GM21447 (cell line): ENCODE results near the gene STAG3.
"Not testable (repeated sequence)": the region's sequence is repeated elsewhere in the genome, so short reads cannot be mapped to it uniquely, and the experiment has no call there.

ENCODE experiments used
- ATAC-seq: cut with Tn5 transposase; IDR thresholded peaks from one replicate; pipeline ENCODE4 v1.9.1; 2021; ENCODE audit not compliant: unreplicated experiment

Gene STAG3, protein sequence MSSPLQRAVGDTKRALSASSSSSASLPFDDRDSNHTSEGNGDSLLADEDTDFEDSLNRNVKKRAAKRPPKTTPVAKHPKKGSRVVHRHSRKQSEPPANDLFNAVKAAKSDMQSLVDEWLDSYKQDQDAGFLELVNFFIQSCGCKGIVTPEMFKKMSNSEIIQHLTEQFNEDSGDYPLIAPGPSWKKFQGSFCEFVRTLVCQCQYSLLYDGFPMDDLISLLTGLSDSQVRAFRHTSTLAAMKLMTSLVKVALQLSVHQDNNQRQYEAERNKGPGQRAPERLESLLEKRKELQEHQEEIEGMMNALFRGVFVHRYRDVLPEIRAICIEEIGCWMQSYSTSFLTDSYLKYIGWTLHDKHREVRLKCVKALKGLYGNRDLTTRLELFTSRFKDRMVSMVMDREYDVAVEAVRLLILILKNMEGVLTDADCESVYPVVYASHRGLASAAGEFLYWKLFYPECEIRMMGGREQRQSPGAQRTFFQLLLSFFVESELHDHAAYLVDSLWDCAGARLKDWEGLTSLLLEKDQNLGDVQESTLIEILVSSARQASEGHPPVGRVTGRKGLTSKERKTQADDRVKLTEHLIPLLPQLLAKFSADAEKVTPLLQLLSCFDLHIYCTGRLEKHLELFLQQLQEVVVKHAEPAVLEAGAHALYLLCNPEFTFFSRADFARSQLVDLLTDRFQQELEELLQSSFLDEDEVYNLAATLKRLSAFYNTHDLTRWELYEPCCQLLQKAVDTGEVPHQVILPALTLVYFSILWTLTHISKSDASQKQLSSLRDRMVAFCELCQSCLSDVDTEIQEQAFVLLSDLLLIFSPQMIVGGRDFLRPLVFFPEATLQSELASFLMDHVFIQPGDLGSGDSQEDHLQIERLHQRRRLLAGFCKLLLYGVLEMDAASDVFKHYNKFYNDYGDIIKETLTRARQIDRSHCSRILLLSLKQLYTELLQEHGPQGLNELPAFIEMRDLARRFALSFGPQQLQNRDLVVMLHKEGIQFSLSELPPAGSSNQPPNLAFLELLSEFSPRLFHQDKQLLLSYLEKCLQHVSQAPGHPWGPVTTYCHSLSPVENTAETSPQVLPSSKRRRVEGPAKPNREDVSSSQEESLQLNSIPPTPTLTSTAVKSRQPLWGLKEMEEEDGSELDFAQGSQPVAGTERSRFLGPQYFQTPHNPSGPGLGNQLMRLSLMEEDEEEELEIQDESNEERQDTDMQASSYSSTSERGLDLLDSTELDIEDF

DNA sequence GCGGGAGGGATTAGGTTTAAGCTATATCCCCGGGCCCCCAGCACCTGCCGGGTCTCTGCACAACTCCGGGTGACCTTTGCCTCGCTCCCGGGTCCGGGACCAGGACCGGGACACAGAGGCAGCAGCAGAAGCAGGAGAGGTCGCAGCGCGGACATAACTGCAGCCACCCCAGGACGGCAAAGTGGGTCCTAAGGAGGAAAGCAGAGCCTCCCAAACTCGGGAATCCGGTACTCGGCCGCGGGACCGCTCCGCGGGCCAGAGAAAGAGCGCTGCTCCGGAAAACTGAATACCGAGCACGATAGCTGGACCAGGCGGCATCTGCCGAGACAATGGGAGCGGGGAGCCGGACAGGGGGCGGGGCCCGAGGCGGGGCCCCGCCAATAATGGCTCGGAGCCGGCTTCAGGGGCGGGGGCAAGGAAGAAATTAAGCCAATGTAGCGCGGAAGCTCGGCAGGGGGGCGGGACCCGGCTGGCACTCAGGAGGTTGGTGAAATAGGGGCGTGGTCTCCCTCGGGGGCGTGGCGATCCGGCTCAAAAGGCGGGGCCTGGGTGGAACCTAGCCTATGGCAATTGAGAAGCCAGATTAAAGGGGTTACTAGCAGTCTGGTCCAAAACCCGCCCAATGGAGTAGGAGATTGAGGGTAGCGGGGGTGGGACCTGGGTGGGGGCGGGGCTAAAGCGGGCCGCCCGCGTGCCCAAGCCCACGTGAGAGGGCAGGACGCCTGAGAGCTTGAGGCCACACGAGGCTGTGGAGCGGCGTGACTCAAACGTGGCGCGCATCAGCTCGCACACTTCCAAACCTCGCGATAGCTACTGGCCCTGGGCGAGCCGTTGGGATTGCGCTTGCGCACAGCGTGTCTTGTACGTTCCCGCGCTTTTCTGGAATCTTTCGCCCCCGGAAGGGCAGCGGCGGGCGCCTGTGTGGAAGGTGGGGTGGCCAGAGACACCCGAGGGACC is at the start of gene STAG3, which contains the start of gene GPC2:
Gene STAG3, plus strand, starts transcription at position 874 of the 957 bp plus-strand sequence. CDS start 2,639 bp downstream, outside the sequence.
Gene GPC2, minus strand, starts transcription at position 337 of the 957 bp plus-strand sequence. Its CDS starts 182 bp downstream, at position 155.
- ATAC-seq = peak; percentile 92

DNA sequence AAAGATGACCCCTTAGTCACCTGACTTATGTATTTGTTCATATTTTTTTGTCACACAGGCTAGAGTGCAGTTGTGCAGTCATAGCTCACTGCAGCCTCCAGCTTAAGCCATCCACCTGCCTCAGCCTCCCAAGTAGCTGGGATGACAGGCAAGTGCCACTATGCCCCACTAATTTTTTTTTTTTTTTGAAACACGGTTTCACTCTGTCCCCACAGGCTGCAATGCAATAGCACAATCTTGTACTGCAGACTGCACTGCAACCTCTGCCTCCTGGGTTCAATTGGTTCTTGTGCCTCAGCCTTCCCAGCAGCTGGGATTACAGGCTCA is 49.1 kb upstream of the STAG3 start:
- no peak for ATAC-seq

DNA sequence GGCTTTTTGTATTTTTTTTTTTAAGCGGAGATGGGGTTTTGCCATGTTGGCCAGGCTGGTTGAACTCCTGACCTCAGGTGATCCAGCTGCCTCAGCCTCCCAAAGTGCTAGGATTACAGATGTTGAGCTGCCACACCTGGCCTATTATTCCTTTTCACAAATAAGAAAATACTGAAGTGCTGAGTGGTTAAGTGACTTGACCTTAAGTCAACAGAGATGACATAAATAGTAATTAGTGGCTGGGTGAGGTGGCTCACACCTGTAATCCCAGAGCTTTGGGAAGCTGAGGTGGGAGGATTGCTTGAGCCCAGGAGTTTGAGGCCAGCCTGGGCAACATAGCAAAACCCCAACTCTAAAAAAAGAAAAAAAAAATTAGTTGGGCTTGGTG is 47.5 kb upstream of the STAG3 start:
- ATAC-seq = not testable (repeated sequence)

DNA sequence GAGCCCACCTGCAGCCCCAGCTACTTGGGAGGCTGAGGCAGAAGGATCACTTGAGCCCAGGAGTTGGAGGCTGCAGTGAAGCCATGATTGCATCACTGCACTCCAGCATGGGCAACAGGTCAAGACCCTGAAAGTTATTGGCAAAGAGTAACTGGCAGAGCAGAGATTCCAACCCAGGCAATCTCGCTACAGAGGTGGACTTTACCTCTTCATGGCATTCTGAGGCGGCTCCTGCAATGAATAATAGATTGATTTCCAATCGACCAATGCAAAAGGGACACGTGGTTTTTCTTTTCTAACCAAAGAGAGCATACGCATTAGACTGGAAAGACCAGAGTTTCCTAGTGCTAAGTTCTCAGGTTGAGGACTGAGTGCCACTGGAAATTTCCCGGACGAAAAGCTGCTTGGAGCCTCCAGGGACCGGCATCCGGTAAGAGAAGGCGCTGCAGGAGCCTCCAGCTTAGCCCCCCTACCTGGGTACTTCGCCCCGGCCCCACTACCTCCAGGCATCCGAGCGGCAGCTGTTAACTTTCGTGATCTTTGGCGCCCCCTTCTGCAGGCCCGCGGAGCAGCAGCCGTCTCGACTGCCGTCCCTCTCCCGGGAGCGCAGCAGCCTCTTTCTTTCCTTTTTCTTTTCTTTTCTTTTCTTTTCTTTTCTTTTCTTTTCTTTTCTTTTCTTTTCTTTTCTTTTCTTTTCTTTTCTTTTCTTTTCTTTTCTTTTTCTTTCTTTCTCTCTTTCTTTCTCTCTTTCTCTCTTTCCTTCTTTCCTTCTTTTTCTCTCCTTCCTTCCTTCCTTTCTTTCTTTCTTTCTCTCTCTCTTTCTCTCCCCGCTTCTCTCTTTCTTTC is 46.9 kb upstream of the STAG3 start:
- no peak for ATAC-seq

DNA sequence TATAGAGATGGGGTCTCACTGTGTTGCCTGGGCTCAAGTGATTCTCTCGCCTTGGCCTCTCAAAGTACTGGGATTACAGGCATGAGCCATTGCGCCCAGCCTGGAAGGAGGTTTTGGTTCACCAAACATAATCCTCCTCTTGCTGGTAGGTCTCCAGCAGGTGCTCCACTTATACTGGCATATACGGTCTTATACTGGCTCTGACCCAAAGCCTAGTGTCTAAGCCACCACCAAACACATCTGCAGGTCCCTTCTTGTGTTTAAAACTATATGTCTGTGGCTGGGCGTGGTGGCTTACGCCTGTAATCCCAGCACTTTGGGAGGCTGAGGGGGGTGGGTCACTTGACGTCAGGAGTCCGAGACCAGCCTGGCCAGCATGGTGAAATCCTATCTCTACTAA is 45.6 kb upstream of the STAG3 start:
- ATAC-seq = no peak

DNA sequence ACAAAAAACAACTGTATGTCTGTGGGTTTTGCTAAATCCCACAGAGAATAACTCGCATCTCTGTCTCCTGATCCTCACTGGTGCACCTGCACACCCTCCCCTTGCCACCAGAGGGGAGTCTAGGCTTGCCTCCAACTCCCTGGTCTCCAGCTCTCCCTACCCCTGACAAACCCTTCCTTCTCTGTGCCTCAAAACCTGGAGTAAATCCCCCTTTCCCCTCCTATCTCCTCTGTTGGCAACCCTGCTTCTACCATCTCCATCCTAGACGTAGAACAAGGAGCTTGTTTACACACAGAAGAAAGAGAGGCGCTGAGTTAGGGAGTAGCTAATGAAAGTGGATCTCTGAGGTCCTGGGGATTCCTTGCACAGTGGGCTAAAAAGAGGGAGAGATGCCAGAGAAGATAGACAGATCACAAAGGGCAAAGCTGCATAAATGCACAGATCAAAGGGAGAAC is 45.0 kb upstream of the STAG3 start:
- no peak for ATAC-seq

DNA sequence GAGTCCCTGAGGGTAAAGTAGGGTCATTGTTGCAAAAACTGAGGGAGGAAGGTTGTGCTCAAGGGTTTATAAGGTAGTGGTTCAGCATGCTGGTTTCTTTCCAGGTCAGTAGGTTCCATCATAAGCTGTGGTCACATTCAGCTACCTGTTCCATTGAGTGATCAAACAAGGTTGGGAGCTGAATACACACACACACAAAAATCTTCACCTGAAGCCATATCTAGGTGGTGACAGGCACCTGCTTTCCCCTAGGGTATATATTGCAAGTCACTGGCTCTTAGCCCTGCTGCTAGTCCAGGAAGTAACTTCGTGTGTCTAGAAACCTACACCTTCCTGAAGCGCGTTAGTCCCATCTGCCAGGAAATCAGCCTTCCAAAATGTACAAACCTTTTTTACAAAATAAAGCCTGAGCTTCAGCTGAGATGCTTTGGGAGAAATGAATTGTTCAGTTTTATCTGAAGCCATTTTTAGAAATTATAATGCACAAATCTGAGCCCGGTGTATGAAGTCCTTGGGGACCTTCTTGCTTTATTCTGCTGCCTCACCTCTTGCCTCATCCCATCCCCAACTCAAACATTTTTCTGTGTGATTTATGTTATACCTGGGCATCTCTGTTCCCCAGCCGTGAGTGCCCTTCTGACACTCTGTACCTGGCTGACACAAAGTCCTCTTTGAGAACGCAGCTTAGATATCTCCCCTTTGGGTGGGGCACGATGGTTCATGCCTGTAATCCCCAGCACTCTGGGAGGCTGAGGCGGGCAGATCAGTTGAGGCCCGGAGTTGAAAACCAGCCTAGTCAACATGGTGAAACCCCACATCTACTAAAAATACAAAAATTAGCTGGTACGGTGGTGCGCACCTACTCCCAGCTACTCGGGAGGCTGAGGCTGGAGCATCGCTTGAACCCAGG is 39.6 kb upstream of the STAG3 start:
- no peak for ATAC-seq

DNA sequence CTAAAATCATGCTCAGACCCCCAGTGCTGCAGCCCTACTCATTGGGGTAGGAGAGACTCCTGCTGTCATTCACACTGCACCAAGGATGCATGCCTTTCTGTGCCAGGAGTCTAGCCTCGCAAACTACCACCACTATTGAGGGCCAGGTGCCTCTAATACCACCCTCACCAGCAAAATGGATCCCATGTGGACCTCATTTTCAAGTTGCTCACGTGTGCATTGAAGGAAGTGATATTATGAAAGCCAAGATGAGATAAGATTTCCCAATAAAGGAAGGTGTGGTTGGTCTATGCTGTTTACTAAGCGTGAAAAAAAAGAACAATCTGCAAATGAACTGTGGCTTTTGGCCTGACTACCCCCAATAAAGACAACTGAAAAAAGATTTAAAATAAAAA is 36.2 kb upstream of the STAG3 start:
- no peak for ATAC-seq

DNA sequence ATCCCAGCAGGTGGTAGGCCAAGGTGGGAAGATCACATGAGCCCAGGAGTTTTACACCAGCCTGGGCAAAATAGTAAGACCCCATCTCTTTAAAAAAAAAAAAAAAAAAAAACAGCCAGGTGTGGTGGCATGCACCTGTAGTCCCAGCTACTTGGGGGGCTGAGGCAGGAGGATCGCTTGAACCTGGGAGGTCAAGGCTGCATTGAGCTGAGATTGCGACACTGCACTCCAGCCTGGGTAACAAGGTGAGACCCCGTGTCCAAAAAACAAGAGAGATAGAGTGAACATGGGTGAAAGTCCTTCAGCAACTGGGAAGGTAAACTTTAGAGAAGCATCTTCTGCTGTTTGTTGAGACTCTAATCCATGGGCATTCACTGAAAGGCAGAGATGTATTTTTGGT is 35.3 kb upstream of the STAG3 start:
- no peak for ATAC-seq

DNA sequence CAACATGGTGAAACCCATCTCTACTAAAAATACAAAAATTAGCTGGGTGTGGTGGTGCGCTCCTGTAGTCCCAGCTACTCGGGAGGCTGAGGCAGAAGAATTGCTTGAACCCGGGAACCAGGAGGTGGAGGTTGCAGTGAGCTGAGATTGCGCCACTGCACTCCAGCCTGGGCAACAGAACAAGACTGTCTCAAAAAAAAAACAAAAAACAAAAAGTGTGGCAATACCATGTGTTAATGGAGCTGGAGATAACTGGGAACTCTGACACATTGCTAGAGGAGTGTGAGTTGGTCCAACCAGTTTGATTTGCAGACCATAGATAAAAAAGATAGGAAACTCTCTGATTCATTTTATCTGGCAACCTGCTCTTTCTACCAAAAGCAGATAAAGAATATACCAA is 31.4 kb upstream of the STAG3 start:
- not testable (repeated sequence) for ATAC-seq

DNA sequence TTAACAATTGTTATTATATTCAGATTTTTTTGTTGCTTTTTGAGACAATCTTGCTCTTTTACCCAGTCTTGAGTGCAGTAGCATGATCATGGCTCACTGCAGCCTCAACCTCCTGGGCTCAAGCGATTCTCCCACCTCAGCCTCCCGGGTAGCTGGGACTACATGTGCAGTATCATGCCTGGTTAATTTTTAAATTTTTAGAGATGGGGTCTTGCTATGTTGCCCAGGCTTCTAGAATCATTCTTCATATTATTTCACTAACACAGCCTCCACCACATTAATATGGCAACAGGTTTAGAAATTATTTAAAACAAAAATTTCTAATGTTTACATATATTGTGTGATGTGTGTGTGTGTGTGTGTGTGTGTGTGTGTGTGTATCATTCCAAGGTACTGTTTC is 30.4 kb upstream of the STAG3 start:
- no peak for ATAC-seq

DNA sequence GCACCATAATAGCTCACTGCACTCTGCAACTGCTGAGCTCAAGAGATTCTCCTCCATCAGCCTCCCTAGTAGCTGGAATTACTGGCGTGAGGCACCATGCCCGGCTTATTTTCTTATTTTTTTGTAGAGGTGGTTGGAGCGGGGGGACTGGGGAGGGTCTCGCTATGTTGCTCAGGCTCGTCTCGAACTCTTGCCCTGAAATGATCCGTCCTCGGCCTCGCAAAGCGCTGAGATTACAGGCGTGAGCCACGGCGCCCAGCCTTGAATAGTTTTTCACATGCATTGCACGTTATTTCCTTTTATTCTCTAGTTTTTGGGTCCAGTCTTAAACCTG is 29.5 kb upstream of the STAG3 start:
- no peak for ATAC-seq

DNA sequence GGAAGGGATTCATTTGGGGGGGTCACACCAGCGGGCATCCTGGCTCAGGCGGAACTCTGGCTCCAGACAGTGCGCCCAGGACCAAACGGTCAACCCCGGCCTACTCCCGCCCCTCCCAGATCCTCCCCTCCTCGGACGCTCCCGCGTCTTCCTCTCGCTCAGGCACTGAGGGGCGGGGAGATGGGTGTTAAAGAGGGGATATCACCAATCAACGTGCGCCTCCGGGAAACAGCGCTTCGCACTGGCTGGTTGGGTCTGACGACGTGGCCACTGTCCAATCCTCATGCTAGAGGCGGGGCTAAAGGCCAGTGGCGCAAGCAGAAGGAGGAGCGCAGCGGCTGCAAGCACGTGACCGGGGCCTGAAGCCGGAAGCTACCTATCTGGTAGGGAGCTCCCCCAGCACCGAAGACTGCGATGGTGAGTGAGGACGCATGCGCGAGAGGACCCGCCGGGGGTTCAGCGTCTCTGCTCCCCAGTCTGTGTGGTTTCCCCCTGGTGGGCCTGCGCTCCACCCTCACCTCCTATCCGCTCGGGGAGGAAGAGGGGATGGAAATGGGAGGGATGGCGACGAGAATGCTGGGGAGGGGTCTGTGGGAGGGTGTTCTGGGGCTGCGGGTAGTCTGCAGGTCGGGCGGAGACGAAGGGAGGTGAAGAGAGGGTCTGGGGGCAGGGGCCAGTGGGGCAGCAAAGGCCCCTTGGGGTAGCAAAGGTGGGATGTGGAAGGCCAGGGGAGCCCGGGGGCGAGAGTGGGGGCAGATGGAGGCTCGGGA is 29.0 kb upstream of the STAG3 start, which contains the start of gene LAMTOR4:
Gene LAMTOR4, plus strand, starts transcription at position 360 of the 770 bp plus-strand sequence. Its CDS starts 55 bp downstream, at position 415.
- ATAC-seq = peak; percentile 98

DNA sequence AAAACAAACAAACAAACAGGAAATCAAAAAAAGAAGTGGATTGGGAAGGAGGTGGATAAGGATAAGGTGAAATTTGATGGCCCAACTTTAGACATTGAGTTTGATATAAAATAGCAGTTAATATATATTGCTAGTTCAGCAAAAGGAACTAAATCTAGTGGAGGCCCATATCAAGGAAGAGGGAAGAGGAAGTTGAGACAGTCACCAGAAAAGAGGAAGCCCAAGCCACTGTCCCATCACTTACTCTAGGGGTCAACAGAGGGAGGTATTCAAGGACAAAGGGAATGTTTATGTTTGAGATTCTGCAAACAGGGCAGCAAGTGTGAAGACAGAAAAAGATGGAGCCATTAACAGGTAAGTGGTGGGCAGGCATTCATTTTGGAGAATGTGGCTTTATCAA is 25.3 kb upstream of the STAG3 start:
- no peak for ATAC-seq

DNA sequence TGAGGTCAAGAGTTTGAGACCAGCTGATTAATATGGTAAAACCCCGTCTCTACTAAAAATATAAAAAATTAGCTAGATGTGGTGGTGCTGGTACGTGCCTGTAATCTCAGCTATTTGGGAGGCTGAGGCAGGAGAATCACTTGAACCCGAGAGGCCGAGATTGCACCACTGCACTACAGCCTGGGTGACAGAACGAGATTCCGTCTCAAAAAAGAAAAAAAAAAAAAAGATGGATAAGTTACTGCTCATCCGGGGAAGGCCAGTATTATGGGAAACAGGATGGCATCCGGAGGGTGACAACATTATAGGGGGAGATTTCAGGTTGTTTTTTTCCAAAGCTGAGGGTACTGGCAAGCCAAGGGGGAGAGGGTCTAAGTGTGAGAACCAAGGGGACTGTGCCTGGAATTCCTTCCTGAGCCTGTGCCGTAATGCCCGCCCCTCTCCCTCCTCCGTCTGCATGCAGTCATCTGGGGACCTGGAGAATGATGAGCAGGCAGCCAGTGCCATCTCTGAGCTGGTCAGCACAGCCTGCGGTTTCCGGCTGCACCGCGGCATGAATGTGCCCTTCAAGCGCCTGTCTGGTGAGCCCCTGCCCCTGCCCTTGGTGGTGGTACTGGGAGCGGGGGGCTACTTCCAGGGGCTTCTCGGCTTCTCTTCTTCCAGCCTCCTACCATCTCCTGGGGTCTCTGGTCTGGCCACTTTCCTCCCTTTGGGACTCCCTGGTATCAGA is 24.6 kb upstream of the STAG3 start:
- no peak for ATAC-seq

DNA sequence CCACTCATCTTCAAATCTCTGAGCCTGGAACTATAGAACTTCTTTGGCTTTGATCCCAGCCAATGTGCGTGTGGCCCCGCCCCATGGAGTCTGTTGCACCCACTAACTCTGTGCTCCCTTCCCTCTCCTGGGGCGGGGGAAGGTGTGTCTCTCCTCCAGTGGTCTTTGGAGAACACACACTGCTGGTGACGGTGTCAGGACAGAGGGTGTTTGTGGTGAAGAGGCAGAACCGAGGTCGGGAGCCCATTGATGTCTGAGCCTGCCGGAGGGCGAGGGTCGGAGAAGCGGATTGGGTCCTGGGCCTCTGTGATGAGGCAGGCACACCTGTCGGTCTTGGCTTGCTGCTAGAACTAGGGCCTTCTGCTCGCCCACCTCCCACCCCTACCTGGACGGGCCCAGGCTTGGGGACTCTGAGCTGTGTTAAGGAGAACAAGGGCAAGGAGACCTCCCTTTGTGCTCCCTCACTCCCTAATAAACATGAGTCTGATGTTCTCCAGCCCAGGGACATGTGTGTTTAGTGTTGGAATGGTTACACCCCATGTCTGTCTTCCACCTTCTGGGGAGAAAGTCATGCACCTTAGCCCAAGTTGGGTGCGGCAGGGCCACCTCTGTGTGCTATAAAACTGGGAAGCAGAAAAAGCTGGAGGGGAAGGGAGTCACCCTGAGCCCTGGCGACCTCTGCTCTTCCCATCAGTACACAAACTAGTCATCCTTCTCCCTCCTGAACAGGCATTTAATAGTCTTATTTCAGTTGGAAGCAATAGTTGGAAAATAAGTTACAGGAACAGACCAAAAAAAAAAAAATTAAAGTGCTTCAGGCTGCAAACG is 23.8 kb upstream of the STAG3 start:
- ATAC-seq = no peak
